Hepatocyte (in vitro differentiated cells): ENCODE measurements around the gene ZNF579. TPM values are rescaled to one million over a fixed set of nuclear protein-coding genes. Genes with fewer than 3 reads are reported as not detected.

ENCODE experiments used
- DNase-seq: peaks from one replicate; pipeline ENCODE4 v3.0.0-alpha.2; 2016; ENCODE audit warnings: low spot score
- H2AFZ ChIP-seq: fragments of 200-600 bp; sonication (generic); 2 replicates; pipeline ENCODE4 v1.6.0; 2016; ENCODE audit warnings: antibody characterized with exemption, mild to moderate bottlenecking
- H3K27ac ChIP-seq: fragments of 200-600 bp; sonication (generic); 2 replicates; pipeline ENCODE4 v1.5.1; 2016; ENCODE audit warnings: mild to moderate bottlenecking
- H3K27me3 ChIP-seq: fragments of 200-600 bp; sonication (generic); 2 replicates; pipeline ENCODE4 v1.6.1; 2016
- H3K36me3 ChIP-seq: fragments of 200-600 bp; sonication (generic); replicated peaks from 2 replicates; pipeline ENCODE4 v1.5.1; 2016; ENCODE audit warnings: low read depth; ENCODE audit not compliant: insufficient read depth
- H3K4me1 ChIP-seq: fragments of 200-600 bp; sonication (generic); 2 replicates; pipeline ENCODE4 v1.5.1; 2016; ENCODE audit warnings: mild to moderate bottlenecking, moderate library complexity; ENCODE audit not compliant: insufficient read depth
- H3K4me2 ChIP-seq: fragments of 200-600 bp; sonication (generic); 2 replicates; pipeline ENCODE4 v1.6.0; 2016
- H3K4me3 ChIP-seq: fragments of 200-600 bp; sonication (generic); 2 replicates; pipeline ENCODE4 v1.5.1; 2016; ENCODE audit warnings: mild to moderate bottlenecking
- H3K79me2 ChIP-seq: fragments of 200-600 bp; sonication (generic); 2 replicates; pipeline ENCODE4 v1.6.0; 2017; ENCODE audit warnings: mild to moderate bottlenecking
- H3K9me2 ChIP-seq: fragments of 200-600 bp; sonication (generic); replicated peaks from 2 replicates; pipeline ENCODE4 v1.6.0; 2017; ENCODE audit warnings: mild to moderate bottlenecking; ENCODE audit not compliant: insufficient read depth
- H3K9me3 ChIP-seq: fragments of 200-600 bp; sonication (generic); 2 replicates; pipeline ENCODE4 v1.5.1; 2016; ENCODE audit warnings: low read depth, mild to moderate bottlenecking
- H4K20me1 ChIP-seq: fragments of 200-600 bp; sonication (generic); 2 replicates; pipeline ENCODE4 v1.6.0; 2016; ENCODE audit warnings: mild to moderate bottlenecking; ENCODE audit not compliant: insufficient read depth, poor library complexity, severe bottlenecking
- EZH2 ChIP-seq: fragments of 200-600 bp; sonication (generic); IDR thresholded peaks from 2 replicates; pipeline ENCODE4 v1.6.1; 2016; ENCODE audit warnings: antibody characterized with exemption, mild to moderate bottlenecking, borderline replicate concordance
- EZH2phosphoT487 ChIP-seq: fragments of 200-600 bp; sonication (generic); IDR thresholded peaks from one replicate; pipeline ENCODE4 v1.6.1; 2018; ENCODE audit warnings: antibody characterized with exemption, mild to moderate bottlenecking, low read depth, moderate library complexity; ENCODE audit not compliant: unreplicated experiment, severe bottlenecking
- WGBS: methylation state at CpG from one replicate; pipeline ENCODE4 v1.1.6; 2016; ENCODE audit warnings: low lambda C conversion rate; ENCODE audit errors: missing lambda C conversion rate; 5-methylcytosine and 5-hydroxymethylcytosine counted together
- polyA plus RNA-seq: library from polyadenylated mRNA; unstranded; fragments of >200 nt; fragmentation: Nextera tagmentation; extraction: Ambion mirVana; gene quantifications from 2 replicates; pipeline ENCODE4 v1.2.1, GENCODE V29; 2016
- total RNA-seq: library from RNA; depleted of rRNA; stranded (reverse); fragments of >200 nt; gene quantifications from 2 replicates; pipeline ENCODE4 v1.2.3, GENCODE V29; 2014
- TF ChIP-seq, protein P1 (sequence below): fragments of 200-600 bp; sonication (generic); IDR thresholded peaks from 2 replicates; pipeline ENCODE4 v1.5.1; 2016; ENCODE audit warnings: antibody characterized with exemption, mild to moderate bottlenecking; ENCODE audit not compliant: poor library complexity

Gene ZNF579
- total and polyA plus RNA-seq, 2 experiments from 2014 or later, result 5.1 to 14.8 TPM

GRCh38 chr19:55545443-55545842 is 35.2 kb downstream of the ZNF579 start, which contains the start of gene SBK3:
Gene SBK3 (minus strand): TSS chr19:55545543. CDS start chr19:55545543, 0 bp downstream.
- 90% methylated on average over 10 of the region's 10 CpGs for WGBS
- Histone ChIP-seq H3K27ac (no peak within 1 kb of the TSS), H3K4me3 (no peak within 1 kb of the TSS), H3K79me2 (no peaks in the 10 kb centered on the region), H3K9me2 (no peaks in the 10 kb centered on the region), H3K27me3 (no peaks in the 10 kb centered on the region), H3K9me3 (no peaks in the 10 kb centered on the region), H4K20me1 (no peaks in the 10 kb centered on the region), H2AFZ (no peak within 1 kb of the TSS), H3K4me1 (no peaks in the 10 kb centered on the region), H3K36me3 (no peaks in the 10 kb centered on the region), H3K4me2 (no peak within 1 kb of the TSS)
- TF ChIP-seq EZH2phosphoT487, result no peak
- TF ChIP-seq EZH2, result no peak
- TF ChIP-seq, protein P1, sequence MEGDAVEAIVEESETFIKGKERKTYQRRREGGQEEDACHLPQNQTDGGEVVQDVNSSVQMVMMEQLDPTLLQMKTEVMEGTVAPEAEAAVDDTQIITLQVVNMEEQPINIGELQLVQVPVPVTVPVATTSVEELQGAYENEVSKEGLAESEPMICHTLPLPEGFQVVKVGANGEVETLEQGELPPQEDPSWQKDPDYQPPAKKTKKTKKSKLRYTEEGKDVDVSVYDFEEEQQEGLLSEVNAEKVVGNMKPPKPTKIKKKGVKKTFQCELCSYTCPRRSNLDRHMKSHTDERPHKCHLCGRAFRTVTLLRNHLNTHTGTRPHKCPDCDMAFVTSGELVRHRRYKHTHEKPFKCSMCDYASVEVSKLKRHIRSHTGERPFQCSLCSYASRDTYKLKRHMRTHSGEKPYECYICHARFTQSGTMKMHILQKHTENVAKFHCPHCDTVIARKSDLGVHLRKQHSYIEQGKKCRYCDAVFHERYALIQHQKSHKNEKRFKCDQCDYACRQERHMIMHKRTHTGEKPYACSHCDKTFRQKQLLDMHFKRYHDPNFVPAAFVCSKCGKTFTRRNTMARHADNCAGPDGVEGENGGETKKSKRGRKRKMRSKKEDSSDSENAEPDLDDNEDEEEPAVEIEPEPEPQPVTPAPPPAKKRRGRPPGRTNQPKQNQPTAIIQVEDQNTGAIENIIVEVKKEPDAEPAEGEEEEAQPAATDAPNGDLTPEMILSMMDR, result no peak
- no peak for DNase-seq

- Histone ChIP-seq H3K27ac (no peak overlapping the region), H3K9me3 (no peaks in the 10 kb centered on the region), H4K20me1 (no peaks in the 10 kb centered on the region), H3K4me2 (no peak overlapping the region), H3K9me2 (no peaks in the 10 kb centered on the region), H3K27me3 (no peaks in the 10 kb centered on the region), H3K79me2 (no peaks in the 10 kb centered on the region), H3K4me3 (no peak overlapping the region), H3K36me3 (no peaks in the 10 kb centered on the region), H2AFZ (no peak overlapping the region), H3K4me1 (no peaks in the 10 kb centered on the region)
- TF ChIP-seq EZH2, result no peak
- TF ChIP-seq, protein P1, result no peak
- no peak for TF ChIP-seq EZH2phosphoT487
- no peak for DNase-seq
- WGBS, result 80% methylated on average over 20 of the region's 23 CpGs
Measured at GRCh38 chr19:55544776-55545439, 35.7 kb downstream of the ZNF579 start.

GRCh38 chr19:55544014-55544413 is 36.6 kb downstream of the ZNF579 start:
- H3K36me3 ChIP-seq, result no peaks in the 10 kb centered on the region
- WGBS, result 91% methylated on average over 15 of the region's 15 CpGs
- TF ChIP-seq, protein P1, result no peak
- TF ChIP-seq EZH2 (no peak), EZH2phosphoT487 (no peak)
- DNase-seq, result no peak
- no peaks in the 10 kb centered on the region for H3K4me1 ChIP-seq
- H3K4me2 ChIP-seq, result no peak overlapping the region
- no peak overlapping the region for H3K27ac ChIP-seq
- no peaks in the 10 kb centered on the region for H3K9me2 ChIP-seq
- H3K27me3 ChIP-seq, result no peaks in the 10 kb centered on the region
- H3K79me2 ChIP-seq, result no peaks in the 10 kb centered on the region
- H3K9me3 ChIP-seq, result no peaks in the 10 kb centered on the region
- H4K20me1 ChIP-seq, result no peaks in the 10 kb centered on the region
- no peak overlapping the region for H3K4me3 ChIP-seq
- no peak overlapping the region for H2AFZ ChIP-seq
